Measurements from ENCODE around the gene SFTPB.

- no peak for TF ChIP-seq POLR2A (IDR thresholded peaks at IDR 0.05; ENCODE audit: low read depth, low read length)
- no peak for TF ChIP-seq POLR2AphosphoS5 (IDR thresholded peaks at IDR 0.05; ENCODE audit: low read depth, low read length)
Observed at GRCh38 chr2:85681776-85682175, 13.8 kb upstream of the SFTPB start.

All from GM12891 (cell line).